Mucosa of descending colon (tissue), 3 donors: ENCODE data around the gene TOMM5. TPM values are rescaled to one million over a fixed set of nuclear protein-coding genes. Genes with fewer than 3 reads are reported as not detected.
A peak's percentile ranks its signal among the peaks of the same experiment; 100 is the strongest.

ENCODE experiments used
- ATAC-seq: fragments of 200-7000 bp; cut with Tn5 transposase; one replicate; pipeline ENCODE4 v1.9.1; 2020; ENCODE audit warnings: mild to moderate bottlenecking, moderate library complexity
- DNase-seq, 3 donors: peaks; one replicate each; pipeline ENCODE4 v3.0.0-alpha.2; 2020
- H3K36me3 ChIP-seq: fragments of 200-600 bp; one replicate; pipeline ENCODE4 v1.8.0; 2021; ENCODE audit warnings: low read depth, mild to moderate bottlenecking
- H3K4me1 ChIP-seq: fragments of 200-600 bp; one replicate; pipeline ENCODE4 v1.8.0; 2021; ENCODE audit warnings: low read depth, mild to moderate bottlenecking
- H3K4me3 ChIP-seq: fragments of 200-600 bp; one replicate; pipeline ENCODE4 v1.8.0; 2021; ENCODE audit warnings: mild to moderate bottlenecking
- H3K9me3 ChIP-seq: fragments of 200-600 bp; one replicate; pipeline ENCODE4 v1.8.0; 2021; ENCODE audit warnings: mild to moderate bottlenecking
- intact Hi-C, 2 donors: fragments of 100-400 bp; cut with DNase I in 1 of 2; cut with micrococcal nuclease in 1 of 2; formaldehyde crosslinking; loops; one replicate each; pipeline versions ENCODE4 v1.11.0 to v1.11.1; 2022; cut with DNase I, micrococcal nuclease
- long read RNA-seq, 2 donors: library from polyadenylated mRNA; unstranded; transcript quantifications; one replicate each; pipeline ENCODE4 v2.0.0, GENCODE V29; 2019 to 2021
- total RNA-seq, 3 donors: library from RNA; stranded (reverse); fragmentation: NEBNext Ultra II Directional in 2 of 3; extraction: Animal tissue kit (Norgen Biotek cat#: 25700) in 2 of 3; gene quantifications; one replicate each; pipeline versions ENCODE4 v1.2.1 to v1.2.4, GENCODE V29; 2021 to 2023
- TF ChIP-seq, protein P1 (sequence below): fragments of 200-600 bp; IDR thresholded peaks from one replicate; pipeline ENCODE4 v1.8.0; 2022; ENCODE audit warnings: antibody characterized with exemption, mild to moderate bottlenecking
- donor health status: DM: no; HTN: no; CAD: no; lungs with moderate emphysema.
- donor health status: DM: no; HTN: no; CAD: no.
- donor health status: DM: no; HTN: yes; CAD: no.

TOMM5 gene
- 10 to 100 TPM; 45.6 to 72.9 (median 68.1) TPM for total RNA-seq
- long read RNA-seq, donor 1, transcript TOMM5-201 (2 exons, 751 nt) = major isoform, 40 of 40 reads
- long read RNA-seq, donor 1, partial matches to known transcripts = 0 of 40 reads
- long read RNA-seq, donor 1, other reads (novel, unspliced or antisense) = 0 of 40 reads
- long read RNA-seq, donor 2, transcript TOMM5-201 (2 exons, 751 nt) = major isoform, 54 of 55 reads
- long read RNA-seq, donor 2, partial matches to known transcripts = 0 of 55 reads
- long read RNA-seq, donor 2, other reads (novel, unspliced or antisense) = 0 of 55 reads

DNA sequence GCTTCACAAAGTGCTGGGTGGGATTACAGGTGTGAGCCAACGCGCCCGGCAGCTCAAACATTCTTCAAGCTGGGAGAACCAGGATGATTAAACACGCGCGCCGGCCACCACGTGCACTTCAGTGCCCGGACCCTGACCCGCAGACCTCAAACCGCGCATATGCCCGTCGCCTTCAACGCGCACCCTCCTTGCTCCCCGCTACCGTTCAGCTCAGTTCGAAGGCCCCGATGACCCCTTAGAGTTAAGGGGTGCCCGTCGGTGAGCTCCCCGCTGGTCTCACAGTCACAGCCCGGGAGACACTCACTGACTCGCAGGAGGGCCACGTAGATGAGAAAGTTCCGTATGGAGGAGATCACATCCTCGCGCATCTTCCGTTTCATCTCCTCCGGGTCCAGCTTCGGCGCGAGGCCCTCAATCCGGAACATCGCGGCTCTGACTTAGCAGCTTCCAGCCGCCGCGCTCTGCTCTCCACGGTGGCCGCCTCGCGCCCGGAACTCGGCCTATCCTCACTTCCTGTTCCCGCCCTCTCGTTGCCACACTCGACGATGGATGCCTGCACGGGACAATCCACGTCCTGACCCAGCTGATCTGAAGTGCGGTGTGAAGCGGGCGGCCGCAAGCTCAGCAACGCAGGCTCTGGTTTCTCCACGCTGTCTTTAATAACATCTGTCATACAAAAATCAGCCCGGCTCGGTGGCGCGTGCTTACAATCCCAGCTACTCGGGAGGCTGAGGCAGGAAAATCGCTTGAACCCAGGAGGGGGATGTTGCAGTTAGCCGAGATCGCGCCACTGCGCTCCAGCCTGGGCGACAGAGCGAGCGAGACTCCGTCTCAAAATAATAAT is at the start of gene TOMM5:
TSS of gene TOMM5 (minus strand) at position 490 of the 844 bp plus-strand sequence. CDS start at position 425, 65 bp downstream.
- DNase-seq = peak; percentile 94 to 95 (median 95)
- peaks cover 29% of the 10 kb centered on the region for H3K4me1 ChIP-seq
- no peaks in the 10 kb centered on the region for H3K36me3 ChIP-seq
- TF ChIP-seq, protein P1, sequence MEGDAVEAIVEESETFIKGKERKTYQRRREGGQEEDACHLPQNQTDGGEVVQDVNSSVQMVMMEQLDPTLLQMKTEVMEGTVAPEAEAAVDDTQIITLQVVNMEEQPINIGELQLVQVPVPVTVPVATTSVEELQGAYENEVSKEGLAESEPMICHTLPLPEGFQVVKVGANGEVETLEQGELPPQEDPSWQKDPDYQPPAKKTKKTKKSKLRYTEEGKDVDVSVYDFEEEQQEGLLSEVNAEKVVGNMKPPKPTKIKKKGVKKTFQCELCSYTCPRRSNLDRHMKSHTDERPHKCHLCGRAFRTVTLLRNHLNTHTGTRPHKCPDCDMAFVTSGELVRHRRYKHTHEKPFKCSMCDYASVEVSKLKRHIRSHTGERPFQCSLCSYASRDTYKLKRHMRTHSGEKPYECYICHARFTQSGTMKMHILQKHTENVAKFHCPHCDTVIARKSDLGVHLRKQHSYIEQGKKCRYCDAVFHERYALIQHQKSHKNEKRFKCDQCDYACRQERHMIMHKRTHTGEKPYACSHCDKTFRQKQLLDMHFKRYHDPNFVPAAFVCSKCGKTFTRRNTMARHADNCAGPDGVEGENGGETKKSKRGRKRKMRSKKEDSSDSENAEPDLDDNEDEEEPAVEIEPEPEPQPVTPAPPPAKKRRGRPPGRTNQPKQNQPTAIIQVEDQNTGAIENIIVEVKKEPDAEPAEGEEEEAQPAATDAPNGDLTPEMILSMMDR = no peak
- intact Hi-C loops = no loop called here
- H3K4me3 ChIP-seq = peak within 1 kb of the TSS; percentile 98
- ATAC-seq = peak; percentile 99
- no peaks in the 10 kb centered on the region for H3K9me3 ChIP-seq

DNA sequence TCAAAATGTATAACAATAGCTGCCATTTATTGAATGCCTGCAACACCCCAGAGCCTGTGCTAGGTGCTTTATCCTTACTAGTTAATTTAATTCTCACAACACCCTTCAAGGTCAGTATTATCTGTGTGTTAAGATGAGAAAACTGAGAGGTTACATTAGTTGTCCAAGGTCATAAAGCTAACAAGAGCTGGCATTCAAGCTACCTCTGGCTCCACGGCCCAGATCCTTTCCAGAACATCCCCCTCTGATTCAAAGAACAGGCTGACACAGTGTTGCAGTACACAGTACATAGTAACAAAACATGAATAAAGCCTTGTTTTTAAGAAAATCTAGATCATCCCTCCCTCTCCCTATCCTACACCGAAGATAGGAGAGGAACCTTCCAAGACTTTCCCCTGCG is 48.9 kb upstream of the TOMM5 start:
- Histone ChIP-seq H3K4me1 (no peaks in the 10 kb centered on the region), H3K4me3 (no peak overlapping the region), H3K9me3 (no peaks in the 10 kb centered on the region), H3K36me3 (no peaks in the 10 kb centered on the region)
- no peak for ATAC-seq
- no peak for DNase-seq
- intact Hi-C loops = no loop called here
- TF ChIP-seq, protein P1 = no peak

DNA sequence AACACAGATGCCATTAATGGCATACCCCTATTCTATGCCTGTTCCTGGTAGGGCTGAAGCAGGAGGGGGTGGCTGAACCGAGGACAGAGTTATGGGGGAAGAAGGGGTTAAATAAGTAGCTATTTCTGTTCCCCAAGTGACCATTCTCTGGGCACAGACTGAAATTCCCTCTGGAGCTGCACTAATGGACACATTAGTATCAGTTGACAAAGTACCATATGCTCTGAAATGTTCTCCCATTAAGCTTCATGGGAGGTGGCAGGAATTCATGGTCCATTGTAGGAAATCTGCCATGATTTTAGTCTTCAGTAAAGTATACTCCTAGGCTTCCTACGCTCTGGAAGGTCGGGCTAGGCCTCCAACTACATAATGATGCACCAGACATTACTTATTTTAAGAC is 47.8 kb upstream of the TOMM5 start:
- intact Hi-C loops = no loop called here
- Histone ChIP-seq H3K4me3 (no peak overlapping the region), H3K9me3 (no peaks in the 10 kb centered on the region), H3K4me1 (no peaks in the 10 kb centered on the region), H3K36me3 (no peaks in the 10 kb centered on the region)
- TF ChIP-seq, protein P1 = no peak
- DNase-seq (no peak), ATAC-seq (no peak)

DNA sequence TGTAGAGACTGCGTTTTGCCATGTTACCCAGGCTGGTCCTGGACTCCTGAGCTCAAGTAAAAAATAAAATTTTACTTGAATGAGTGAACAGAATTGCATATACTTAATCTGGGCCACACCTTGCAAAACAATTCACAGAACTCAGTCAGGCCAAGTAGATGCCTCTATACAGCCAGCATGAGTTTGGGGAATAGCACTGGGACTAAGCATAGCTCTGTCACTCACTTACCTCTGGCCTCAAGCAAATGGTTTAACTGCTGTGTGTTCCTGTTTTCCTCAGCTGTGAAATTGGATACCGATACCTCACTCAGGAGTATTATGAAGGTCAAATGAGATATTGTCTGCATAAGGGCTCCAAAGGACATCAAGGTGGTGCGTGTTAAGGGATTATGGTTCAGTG is 47.4 kb upstream of the TOMM5 start:
- H3K4me1 ChIP-seq = no peaks in the 10 kb centered on the region
- TF ChIP-seq, protein P1 = no peak
- no peaks in the 10 kb centered on the region for H3K36me3 ChIP-seq
- intact Hi-C loops = no loop called here
- no peak for ATAC-seq
- no peak for DNase-seq
- H3K4me3 ChIP-seq = no peak overlapping the region
- H3K9me3 ChIP-seq = no peaks in the 10 kb centered on the region

DNA sequence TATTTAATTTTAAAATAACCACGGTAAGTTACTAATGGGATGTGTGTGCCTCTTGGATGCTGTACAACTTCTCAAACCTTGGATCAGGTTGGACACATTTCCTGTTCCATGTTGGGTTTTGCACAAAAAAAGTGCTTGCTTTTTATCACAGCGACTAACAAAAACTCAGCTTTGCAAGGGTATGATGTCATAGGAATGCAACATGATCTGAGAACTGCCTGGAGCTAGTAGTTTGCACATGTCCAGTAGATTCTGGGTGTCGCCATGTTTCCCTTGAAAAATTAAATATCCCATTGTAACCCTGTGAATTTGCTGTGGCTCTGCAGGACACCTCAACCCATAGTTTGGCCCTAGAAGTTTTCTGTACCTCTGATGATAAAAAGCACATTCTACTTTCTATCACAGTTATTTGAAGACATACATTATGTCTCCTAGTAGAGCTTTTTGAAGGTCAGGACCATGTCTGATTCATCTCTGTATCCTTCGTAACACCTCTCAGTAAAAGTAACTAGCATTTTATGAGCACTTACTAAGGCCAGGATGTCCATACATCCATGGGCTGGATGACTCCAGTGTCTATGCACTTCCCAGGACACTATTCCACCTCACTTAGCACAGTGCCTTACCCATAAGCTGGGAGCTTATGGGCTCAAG is 46.8 kb upstream of the TOMM5 start:
- H3K4me3 ChIP-seq = no peak overlapping the region
- DNase-seq (no peak), ATAC-seq (no peak)
- no peaks in the 10 kb centered on the region for H3K4me1 ChIP-seq
- TF ChIP-seq, protein P1 = no peak
- intact Hi-C loops = no loop called here
- no peaks in the 10 kb centered on the region for H3K36me3 ChIP-seq
- no peaks in the 10 kb centered on the region for H3K9me3 ChIP-seq
